HG03460 (cell line): ENCODE measurements around the gene CORO1A.
"Not testable (repeated sequence)": the region's sequence is repeated elsewhere in the genome, so short reads cannot be mapped to it uniquely, and the experiment has no call there.

Experiments used
- ATAC-seq: cut with Tn5 transposase; IDR thresholded peaks from one replicate; pipeline ENCODE4 v1.9.1; 2021; ENCODE audit not compliant: unreplicated experiment

CORO1A gene

GRCh38 chr16:30169416-30169815 is 14.0 kb upstream of the CORO1A start:
- not testable (repeated sequence) for ATAC-seq

GRCh38 chr16:30170145-30170544 is 13.3 kb upstream of the CORO1A start:
- not testable (repeated sequence) for ATAC-seq

GRCh38 chr16:30173054-30173453 is 10.3 kb upstream of the CORO1A start:
- ATAC-seq = no peak

DNA sequence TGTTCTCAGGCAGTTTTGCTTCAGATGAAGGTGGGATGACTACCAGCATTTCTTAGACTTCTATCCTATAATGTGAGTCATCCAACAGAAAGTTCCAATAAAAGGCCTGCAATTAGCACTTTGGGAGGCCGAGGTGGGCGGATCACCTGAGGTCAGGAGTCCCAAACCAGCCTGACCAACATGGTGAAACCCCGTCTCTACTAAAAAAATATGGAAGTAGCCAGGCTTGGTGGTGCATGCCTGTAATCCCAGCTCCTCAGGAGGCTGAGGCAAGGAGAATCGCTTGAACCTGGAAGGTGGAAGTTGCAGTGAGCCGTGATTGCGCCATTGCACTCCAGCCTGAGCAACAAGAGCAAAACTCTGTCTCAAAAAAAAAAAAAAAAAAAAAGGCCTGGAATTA is 6.5 kb upstream of the CORO1A start:
- ATAC-seq = not testable (repeated sequence)

GRCh38 chr16:30179195-30179594 is 4.2 kb upstream of the CORO1A start:
- ATAC-seq = no peak

DNA sequence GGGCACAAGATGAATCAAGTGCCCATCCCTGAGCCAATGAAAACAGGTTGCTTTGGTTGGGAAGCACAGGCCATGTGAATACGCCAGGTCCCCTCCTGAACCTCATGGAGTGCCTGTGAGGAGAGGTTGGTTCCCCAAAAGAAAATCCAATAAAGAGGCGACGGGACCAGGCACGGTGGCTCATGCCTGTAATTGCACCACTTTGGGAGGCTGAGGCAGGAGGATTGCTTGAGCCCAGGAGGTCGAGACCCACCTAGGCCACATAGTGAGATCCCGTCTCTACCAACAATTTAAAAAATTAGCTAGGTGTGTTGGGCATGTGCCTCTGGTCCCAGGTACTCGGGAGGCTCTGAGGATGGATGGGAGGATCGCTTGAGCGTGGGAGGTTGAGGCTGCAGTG is 3.5 kb upstream of the CORO1A start:
- ATAC-seq = no peak

GRCh38 chr16:30180741-30181140 is 2.7 kb upstream of the CORO1A start:
- ATAC-seq = no peak

DNA sequence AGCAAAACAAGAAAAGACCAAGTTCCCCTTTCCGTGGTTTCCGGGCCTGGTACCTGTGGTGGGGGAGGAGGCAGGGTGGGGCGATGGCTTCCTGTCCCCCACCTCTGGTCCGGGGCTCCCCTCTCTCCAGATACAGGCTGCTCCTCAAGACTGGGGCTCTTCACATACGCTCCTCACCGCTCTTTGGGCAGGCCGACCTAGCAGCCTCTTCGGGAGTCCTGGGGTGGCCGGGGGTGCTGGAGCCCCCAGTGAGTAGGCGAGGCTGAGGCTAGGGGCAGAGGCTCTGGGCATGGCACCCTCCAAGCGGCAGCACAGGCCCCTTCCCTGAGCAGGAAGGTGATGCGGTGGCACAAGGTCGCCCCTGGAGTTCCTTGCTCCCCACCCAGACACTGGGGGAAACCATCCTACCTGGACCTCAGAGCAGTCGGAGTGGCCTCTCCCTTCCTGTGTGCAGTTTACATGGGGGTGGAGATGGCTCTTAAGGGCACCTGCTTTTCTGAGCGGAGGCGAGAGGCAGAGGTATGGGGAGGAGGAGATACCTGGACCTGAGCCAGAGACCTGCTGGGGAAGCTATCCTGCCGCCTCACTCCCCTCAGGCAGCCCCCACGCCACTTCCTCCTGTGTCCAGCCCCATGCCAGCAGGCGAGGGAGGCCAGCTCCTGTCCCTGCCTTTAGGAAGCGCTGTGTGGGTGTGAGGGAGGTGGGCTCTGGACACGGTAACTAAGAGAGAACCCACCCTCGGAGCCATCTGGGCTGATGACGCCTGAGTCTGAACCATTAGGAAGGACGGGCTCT is 891 bp downstream of the CORO1A start:
- peak; percentile 37 for ATAC-seq

DNA sequence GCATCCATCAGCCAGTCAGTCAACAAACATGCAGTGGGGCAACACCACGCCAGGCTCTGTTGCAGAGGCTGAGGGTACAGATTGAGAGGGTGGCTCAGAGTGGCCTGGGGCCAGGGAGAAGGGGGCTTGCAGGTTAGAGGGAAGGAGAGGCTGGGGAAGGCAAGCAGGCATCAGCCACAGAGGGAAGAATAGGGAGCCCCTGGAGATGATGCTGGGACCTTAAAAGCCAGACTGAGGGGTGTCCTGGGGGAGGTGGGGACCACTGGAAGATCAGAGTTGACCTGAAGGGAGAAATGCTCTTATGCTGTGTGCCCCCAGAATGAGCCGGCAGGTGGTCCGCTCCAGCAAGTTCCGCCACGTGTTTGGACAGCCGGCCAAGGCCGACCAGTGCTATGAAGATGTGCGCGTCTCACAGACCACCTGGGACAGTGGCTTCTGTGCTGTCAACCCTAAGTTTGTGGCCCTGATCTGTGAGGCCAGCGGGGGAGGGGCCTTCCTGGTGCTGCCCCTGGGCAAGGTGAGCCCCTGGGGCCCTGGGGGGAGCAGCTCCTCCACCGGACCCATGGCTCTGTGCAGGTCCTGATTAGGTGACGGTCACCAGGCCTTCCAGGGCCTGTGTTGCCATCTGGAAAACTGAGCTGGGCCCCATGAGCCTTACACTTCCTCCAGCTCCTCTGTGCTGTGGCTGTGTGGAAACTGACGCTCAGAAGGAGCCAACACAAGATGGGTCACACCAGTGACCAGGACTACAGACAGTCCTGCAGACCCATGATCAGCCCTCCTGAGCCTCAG is 1.7 kb downstream of the CORO1A start:
- ATAC-seq = peak; percentile 4

DNA sequence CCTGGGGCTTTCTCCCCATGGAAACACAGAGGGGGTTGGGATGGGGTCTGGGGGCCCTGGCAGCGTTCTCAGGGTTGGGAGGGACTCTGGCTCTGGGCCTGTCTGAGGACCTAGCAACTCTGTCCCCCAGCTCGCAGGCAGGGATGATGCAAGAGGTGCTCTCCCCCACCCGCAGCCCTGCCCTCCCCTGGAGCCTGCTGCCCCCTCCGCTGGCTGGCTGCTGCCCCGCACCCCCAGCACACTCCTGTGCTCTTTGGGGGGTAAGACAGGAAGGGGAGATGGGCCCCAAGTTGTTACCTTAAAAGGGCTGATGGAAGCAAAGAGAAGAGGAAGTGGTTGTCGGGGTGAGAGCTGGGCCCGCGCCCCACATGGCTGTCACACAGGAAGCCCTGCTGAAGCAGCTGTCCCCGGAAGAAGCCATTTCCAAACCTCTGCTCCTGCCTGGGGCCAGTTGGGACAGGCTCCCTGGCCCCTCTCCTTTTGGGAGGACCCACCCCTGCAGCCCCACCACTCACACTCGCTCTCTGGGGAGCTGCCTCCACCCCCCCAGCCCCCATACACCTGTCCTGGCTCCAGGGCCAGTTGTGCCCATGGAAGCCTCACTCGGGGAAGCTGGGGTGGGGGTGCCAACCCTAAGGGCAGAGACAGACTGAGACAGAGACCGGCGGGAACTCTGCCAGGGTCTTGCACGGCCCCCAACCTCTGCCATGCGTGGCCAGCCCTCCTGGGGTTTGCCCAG is 2.5 kb downstream of the CORO1A start:
- peak; percentile 38 for ATAC-seq

- ATAC-seq = no peak
Observed at GRCh38 chr16:30186444-30186781, 3.0 kb downstream of the CORO1A start.

- no peak for ATAC-seq
Observed at GRCh38 chr16:30186782-30187555, 3.6 kb downstream of the CORO1A start.

- ATAC-seq = no peak
Observed at GRCh38 chr16:30187556-30187865, 4.1 kb downstream of the CORO1A start.

DNA sequence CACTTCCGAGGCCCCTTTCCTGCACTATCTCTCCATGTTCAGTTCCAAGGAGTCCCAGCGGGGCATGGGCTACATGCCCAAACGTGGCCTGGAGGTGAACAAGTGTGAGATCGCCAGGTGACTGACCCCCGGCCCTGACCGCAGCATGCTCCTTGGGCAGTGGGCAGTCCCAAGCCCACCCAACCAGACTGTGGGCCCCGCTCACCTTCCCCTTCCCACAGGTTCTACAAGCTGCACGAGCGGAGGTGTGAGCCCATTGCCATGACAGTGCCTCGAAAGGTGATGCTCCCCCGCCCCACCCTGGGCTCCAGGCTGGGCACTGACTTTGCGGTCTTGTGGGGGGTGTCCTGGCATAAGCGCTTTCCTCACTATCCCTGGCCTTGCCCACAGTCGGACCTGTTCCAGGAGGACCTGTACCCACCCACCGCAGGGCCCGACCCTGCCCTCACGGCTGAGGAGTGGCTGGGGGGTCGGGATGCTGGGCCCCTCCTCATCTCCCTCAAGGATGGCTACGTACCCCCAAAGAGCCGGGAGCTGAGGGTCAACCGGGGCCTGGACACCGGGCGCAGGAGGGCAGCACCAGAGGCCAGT is 4.7 kb downstream of the CORO1A start:
- ATAC-seq = no peak

DNA sequence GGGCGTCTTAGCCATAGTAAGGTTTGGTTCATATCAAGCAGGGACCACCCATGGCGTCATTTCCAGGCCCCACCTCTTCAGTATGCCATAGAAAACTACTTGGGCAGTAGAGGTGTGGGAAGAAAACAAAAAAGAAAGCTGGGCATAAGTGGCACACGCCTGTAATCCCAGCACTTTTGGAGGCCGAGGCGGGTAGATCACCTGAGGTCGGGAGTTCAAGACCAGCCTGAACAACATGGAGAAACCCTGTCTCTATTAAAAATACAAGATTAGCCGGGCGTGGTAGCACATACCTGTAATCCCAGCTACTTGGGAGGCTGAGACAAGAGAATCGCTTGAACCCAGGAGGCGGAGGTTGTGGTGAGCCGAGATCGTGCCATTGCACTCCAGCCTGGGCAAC is 7.8 kb downstream of the CORO1A start:
- not testable (repeated sequence) for ATAC-seq

DNA sequence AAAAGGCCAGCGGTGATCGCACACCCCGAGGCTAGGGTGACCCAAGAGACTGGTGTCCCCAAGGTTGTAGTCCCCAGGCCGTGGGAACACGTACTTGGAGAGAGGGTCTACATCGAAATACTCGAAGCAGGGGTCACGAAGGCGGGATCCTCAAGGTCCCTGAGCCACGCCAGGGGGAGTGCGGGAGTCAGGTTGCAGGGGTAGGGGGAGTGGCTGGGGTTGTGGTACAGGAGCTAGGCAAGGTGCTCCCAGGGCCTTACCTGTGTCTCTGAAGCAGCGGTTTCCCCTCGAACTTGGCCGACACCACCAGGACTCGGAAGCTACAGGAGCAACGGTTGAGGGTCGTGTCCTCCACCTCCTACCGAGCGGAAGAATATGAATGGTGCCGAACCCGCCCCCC is 9.7 kb downstream of the CORO1A start:
- ATAC-seq = not testable (repeated sequence)

DNA sequence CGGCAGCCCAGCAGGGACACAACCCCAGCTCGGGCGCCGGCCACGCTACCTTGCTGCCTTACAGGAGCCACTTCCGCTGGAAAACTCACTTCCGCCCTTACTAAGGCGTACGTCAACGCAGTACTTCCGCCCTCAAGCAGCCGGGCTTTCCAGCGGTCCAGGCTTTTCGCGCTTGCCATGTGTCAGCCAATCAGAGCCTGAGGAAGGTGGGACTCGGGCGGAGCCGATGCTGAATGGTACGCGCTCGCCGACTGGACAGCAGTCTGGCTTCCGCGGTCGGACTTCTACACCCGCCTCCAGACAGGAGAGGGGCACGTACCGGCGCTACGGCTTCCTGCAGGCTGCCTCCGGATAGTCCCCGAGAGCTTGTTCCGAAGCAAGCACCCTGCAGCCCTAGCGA is 10.2 kb downstream of the CORO1A start, which contains the start of the genes BOLA2B and SLX1A:
Gene BOLA2B, minus strand, starts transcription at position 52 of the 400 bp plus-strand sequence. CDS start 71 bp downstream, outside the sequence.
Gene SLX1A, plus strand, starts transcription at position 261 of the 400 bp plus-strand sequence. CDS start 210 bp downstream, outside the sequence.
- peak; percentile 86 for ATAC-seq

DNA sequence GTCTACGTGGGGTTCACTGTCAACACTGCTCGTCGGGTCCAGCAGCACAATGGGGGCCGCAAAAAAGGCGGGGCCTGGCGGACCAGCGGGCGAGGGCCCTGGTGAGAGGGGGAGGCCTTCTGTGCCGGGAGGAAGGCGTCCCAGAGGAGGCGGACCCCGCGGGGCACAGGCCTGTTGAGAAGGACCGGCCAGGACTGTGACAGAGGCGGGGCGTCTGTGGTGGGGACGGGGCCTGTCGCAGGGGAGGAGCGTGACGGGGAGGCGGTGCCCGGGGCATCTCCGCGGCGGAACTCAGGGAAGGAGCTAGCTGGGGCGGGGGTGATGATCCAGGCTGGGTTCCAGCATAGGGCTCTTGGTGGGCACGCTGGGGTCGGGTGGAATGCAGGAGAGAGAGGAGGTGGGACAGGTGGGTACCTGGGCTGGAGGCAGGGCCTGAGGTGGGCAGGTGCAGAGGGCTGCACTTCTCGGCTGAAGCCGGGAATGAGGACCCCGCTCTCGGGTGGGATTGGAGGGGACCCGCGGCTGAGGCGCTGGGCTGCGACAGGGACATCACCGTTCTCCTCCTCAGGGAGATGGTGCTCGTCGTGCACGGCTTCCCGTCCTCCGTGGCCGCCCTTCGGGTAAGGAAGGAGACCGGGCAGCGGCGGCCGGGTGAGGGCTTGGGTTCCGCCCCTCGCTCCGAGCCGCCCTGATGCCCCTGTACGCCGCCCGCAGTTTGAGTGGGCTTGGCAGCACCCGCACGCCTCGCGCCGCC is 10.9 kb downstream of the CORO1A start:
- ATAC-seq = peak; percentile 61

DNA sequence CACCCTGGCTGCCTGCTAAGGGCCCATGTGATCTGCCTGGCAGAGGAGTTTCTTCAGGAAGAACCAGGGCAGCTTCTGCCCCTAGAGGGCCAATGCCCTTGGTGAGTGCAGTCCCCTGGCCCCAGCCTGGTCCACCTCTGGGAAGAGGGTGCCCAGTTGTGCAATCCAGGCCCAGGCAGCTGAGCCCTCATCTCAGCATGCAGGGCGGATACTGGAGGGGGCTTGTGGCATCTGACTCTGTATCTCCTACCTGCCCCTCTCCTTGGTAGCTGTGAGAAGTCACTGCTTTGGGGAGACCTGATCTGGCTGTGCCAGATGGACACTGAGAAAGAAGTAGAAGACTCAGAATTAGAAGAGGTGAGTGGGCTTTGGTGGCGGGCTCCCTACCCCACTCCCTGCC is 13.6 kb downstream of the CORO1A start:
- not testable (repeated sequence) for ATAC-seq

- not testable (repeated sequence) for ATAC-seq
Observed at GRCh38 chr16:30199049-30199448, 15.6 kb downstream of the CORO1A start, which contains the start of gene SULT1A3. TSS of gene SULT1A3 (plus strand) at chr16:30199255. CDS start at chr16:30200729, 1,474 bp downstream.
